ENCODE results near the gene CCDC150.

CCDC150 gene

GRCh38 chr2:196639180-196640030 is at the start of gene CCDC150:
Gene CCDC150, plus strand, starts transcription at chr2:196639715. Its CDS starts 52 bp downstream, at chr2:196639767.
- TF ChIP-seq, protein P1, sequence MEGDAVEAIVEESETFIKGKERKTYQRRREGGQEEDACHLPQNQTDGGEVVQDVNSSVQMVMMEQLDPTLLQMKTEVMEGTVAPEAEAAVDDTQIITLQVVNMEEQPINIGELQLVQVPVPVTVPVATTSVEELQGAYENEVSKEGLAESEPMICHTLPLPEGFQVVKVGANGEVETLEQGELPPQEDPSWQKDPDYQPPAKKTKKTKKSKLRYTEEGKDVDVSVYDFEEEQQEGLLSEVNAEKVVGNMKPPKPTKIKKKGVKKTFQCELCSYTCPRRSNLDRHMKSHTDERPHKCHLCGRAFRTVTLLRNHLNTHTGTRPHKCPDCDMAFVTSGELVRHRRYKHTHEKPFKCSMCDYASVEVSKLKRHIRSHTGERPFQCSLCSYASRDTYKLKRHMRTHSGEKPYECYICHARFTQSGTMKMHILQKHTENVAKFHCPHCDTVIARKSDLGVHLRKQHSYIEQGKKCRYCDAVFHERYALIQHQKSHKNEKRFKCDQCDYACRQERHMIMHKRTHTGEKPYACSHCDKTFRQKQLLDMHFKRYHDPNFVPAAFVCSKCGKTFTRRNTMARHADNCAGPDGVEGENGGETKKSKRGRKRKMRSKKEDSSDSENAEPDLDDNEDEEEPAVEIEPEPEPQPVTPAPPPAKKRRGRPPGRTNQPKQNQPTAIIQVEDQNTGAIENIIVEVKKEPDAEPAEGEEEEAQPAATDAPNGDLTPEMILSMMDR (conservative IDR thresholded peaks at IDR 0.05), result peak; percentile 21
- no peak for TF ChIP-seq ZFX (IDR thresholded peaks at IDR 0.05)
- peak within 1 kb of the TSS; percentile 54 for H3K27ac ChIP-seq

DNA sequence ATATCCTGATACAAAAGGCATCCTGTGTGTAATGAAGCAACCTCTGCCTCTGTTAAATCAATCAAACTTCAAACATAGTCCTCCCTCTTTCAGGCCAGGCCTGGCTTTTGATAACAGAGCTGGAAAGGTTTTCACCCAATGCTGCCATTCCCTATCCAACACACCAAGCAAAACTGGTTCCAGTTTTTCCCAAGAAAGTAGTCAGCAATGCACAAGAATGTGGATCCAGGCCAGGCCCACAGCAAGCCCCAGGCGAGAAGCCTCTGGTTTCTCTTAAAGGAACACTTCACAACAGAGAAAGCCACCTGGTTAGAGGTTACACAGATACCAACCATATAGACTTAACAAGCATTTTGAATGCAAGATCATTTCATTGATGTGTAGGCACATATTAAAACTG is 49.2 kb upstream of the CCDC150 start:
- H3K27ac ChIP-seq, result no peak overlapping the region
- no peak for TF ChIP-seq ZFX (IDR thresholded peaks at IDR 0.05)
- TF ChIP-seq, protein P1 (conservative IDR thresholded peaks at IDR 0.05), result no peak

DNA sequence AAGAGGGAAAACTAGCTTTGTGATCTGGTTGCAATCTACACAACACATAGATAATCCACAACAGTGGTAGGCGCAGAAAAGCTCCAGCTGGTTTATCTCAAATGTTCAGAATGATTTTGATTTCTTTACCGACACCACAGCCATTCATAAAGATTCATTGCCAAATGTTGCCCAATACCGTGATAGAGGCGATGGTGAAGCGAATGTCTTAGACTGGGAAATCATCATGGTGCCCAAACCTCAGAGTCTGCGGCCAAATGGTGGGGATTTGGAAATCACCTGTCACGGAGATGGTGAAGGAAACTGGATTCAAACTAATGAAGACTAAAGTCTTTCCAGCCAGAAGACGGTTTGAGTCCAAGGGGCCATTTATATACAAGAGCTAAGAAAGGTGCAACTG is 48.5 kb upstream of the CCDC150 start:
- no peak overlapping the region for H3K27ac ChIP-seq
- TF ChIP-seq, protein P1 (conservative IDR thresholded peaks at IDR 0.05), result no peak
- TF ChIP-seq ZFX (IDR thresholded peaks at IDR 0.05), result no peak

DNA sequence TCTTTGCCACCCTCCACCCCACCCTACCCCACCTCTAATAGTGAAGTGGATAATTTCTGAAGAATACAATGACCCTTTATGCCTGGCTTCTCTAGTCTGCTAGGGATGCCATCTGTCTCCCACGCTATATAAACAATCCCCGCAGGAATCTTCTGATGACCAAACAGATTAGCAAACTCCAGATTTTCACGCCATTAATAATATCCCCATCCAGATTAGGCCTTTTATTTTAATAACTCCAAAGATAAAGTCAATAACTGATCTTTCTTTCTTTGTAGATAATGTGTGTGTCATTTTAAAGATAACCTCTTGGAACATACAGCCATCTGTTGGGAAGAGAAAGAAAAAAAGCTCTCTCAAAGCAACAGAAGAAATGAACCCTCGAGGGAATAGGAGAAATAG is 47.9 kb upstream of the CCDC150 start:
- TF ChIP-seq, protein P1 (conservative IDR thresholded peaks at IDR 0.05), result no peak
- TF ChIP-seq ZFX (IDR thresholded peaks at IDR 0.05), result no peak
- no peak overlapping the region for H3K27ac ChIP-seq

DNA sequence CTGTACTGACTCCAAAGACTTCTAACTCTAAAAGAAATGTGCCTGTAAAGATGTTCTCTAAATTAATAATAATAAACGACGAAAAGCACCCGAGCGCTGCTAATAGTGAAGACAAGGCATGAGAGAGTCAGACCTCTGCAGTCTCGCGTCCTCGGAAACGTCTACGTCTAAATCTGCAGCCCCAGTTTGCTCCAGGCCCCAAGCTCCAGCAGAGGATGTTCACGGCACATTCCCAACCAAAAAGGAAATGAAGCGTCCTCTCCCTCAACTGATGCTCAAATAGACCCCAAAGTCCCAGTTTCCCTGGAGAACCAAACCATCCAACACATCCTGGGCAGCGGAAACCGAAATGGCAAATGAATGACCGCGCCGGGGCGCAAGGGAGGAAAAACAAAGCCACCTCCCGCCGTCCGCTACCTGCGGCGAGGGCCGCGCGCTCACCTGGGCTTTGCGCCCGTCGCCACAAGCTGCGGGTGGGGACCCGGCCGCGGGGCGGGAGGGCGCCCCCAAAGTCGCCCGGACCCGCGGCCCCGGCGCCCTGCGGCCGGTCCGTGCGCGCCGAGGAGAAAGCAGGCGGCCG is 47.1 kb upstream of the CCDC150 start:
- no peak overlapping the region for H3K27ac ChIP-seq
- TF ChIP-seq ZFX (IDR thresholded peaks at IDR 0.05), result no peak
- TF ChIP-seq, protein P1 (conservative IDR thresholded peaks at IDR 0.05), result peak; percentile 14; the same call in 1 of the 2 replicates

- H3K27ac ChIP-seq, result no peak within 1 kb of the TSS
- TF ChIP-seq ZFX (IDR thresholded peaks at IDR 0.05), result no peak
- TF ChIP-seq, protein P1 (conservative IDR thresholded peaks at IDR 0.05), result peak; percentile 11
Observed at GRCh38 chr2:196592911-196593881, 46.3 kb upstream of the CCDC150 start, which contains the start of gene HECW2. Gene HECW2, minus strand, starts transcription at chr2:196593554.

All from C4-2B (cell line).